Gastrocnemius medialis (tissue), 4 donors: Measurements from ENCODE around the gene SMYD1. TPM values are rescaled to one million over a fixed set of nuclear protein-coding genes. Genes with fewer than 3 reads are reported as not detected.

Experiments
- ATAC-seq, 2 donors: fragments of 150-250 bp; one replicate each; pipeline ENCODE4 v1.9.1; 2016
- DNase-seq, 2 donors: peaks; one replicate each; pipeline ENCODE4 v3.0.0-alpha.2; 2019
- H3K27ac ChIP-seq, 4 donors: fragments of 200-600 bp; sonication (generic); 1 replicate in 1 of 4; 2 replicates in 3 of 4; pipeline ENCODE4 v1.5.1; 2016 to 2018; ENCODE audit warnings: mild to moderate bottlenecking in 2 of 4, moderate library complexity in 1 of 4
- H3K27me3 ChIP-seq, 3 donors: fragments of 200-600 bp; sonication (generic) in 2 of 3; 1 replicate in 1 of 3; 2 replicates in 2 of 3; pipeline versions ENCODE4 v1.5.1 to v1.6.0; 2016 to 2019; ENCODE audit warnings: mild to moderate bottlenecking in 1 of 3, moderate library complexity in 1 of 3
- H3K36me3 ChIP-seq, 2 donors: fragments of 200-600 bp; sonication (generic) in 1 of 2; one replicate each; pipeline ENCODE4 v1.5.1; 2017 to 2018
- H3K4me1 ChIP-seq, 2 donors: fragments of 200-600 bp; sonication (generic) in 1 of 2; one replicate each; pipeline ENCODE4 v1.5.1; 2016 to 2017; ENCODE audit warnings: mild to moderate bottlenecking in 2 of 2
- H3K4me3 ChIP-seq, 4 donors: fragments of 200-600 bp; sonication (generic) in 3 of 4; 1 replicate in 1 of 4; 2 replicates in 3 of 4; pipeline ENCODE4 v1.5.1; 2016 to 2019; ENCODE audit warnings: mild to moderate bottlenecking in 2 of 4
- H3K9me3 ChIP-seq, 3 donors: fragments of 200-600 bp; sonication (generic) in 2 of 3; 1 replicate in 1 of 3; 2 replicates in 2 of 3; pipeline ENCODE4 v1.5.1; 2016 to 2019
- CTCF ChIP-seq, 5 experiments: fragments of 450-650 bp in 3 of 5; fragments of 200-600 bp in 2 of 5; sonication (generic) in 2 of 5; IDR thresholded peaks in 4 of 5; conservative IDR thresholded peaks in 1 of 5; 1 replicate in 4 of 5; 2 replicates in 1 of 5; pipeline ENCODE4 v1.5.1; 2016 to 2019; ENCODE audit warnings: antibody characterized with exemption in 5 of 5, mild to moderate bottlenecking in 3 of 5, moderate library complexity in 3 of 5
- POLR2A ChIP-seq, 2 donors: fragments of 450-650 bp; IDR thresholded peaks; one replicate each; pipeline ENCODE4 v1.6.1; 2017; ENCODE audit warnings: antibody characterized with exemption in 2 of 2, mild to moderate bottlenecking in 2 of 2, moderate library complexity in 2 of 2
- in situ Hi-C, 4 donors: fragments of 200-750 bp; cut with MboI; loops; one replicate each; pipeline versions ENCODE4 v1.15.0 to v1.8.0; 2017; ENCODE audit warnings: low sequenced_read_pairs in 4 of 4
- intact Hi-C: fragments of 100-400 bp; cut with DNase I; formaldehyde crosslinking; loops from one replicate; pipeline ENCODE4 v1.15.1; 2023; ENCODE audit warnings: low total_unique reads
- total RNA-seq, 4 donors: library from RNA; depleted of rRNA; stranded (reverse); fragments of >200 nt; gene quantifications; one replicate each; pipeline versions ENCODE4 v1.1.0 to v1.2.3, GENCODE V29; 2016

The SMYD1 gene
- total RNA-seq, 4 donors from 2014 or later = 107 to 214 (median 147) TPM

DNA sequence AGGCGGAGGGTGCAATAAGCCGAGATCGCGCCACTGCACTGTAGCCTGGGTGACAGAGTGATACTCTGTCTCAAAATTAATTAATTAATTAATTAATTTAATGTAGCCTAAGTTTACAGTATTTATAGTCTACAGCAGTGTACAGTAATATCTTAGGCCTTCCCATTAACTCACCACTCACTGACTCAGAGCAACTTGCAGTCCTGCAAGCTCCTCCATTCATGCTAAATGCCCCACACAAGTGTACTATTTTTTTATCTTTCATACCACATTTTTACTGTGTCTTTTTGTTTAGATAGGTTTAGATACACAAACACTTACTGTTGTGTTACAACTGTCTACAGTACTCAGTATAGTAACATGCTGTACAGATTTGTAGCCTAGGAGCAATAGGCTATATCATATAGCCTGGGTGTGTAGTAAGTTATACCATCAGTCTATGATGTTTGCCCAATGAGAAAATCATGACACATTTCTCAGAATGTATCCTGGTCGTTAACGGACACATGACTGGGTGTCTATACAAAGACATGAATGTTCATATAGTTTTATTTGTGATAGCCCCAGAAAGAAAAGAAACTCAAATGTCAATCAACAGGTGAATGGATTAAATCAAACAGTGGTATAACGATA lies 35.4 kb upstream of the SMYD1 start:
- in situ Hi-C loops = no loop called here
- H3K4me3 ChIP-seq = no peak overlapping the region
- DNase-seq (no peak), ATAC-seq (no peak)
- TF ChIP-seq POLR2A (IDR thresholded peaks at IDR 0.05) = no peak
- no peak for TF ChIP-seq CTCF (IDR thresholded peaks at IDR 0.05 in 4 of 5, conservative IDR thresholded peaks at IDR 0.05 in 1 of 5)
- intact Hi-C loops = no loop called here
- H3K27ac ChIP-seq = no peak overlapping the region
- peaks cover 11 to 15% of the 10 kb centered on the region in 2 donors for H3K4me1 ChIP-seq
- no peaks in the 10 kb centered on the region for H3K27me3 ChIP-seq
- H3K9me3 ChIP-seq = no peaks in the 10 kb centered on the region
- H3K36me3 ChIP-seq = peaks cover 0 to 62% of the 10 kb centered on the region in 2 donors

- Histone ChIP-seq H3K27me3 (no peaks in the 10 kb centered on the region), H3K4me1 (peaks cover 11 to 17% of the 10 kb centered on the region in 2 donors), H3K9me3 (no peaks in the 10 kb centered on the region), H3K4me3 (no peak overlapping the region), H3K36me3 (peaks cover 0 to 33% of the 10 kb centered on the region in 2 donors), H3K27ac (peak overlapping the region in 3 of 4 donors; percentile 20 to 43 (median 25))
- DNase-seq (no peak), ATAC-seq (peak in 1 of 2 donors; percentile 60)
- in situ Hi-C loops (no loop called here), intact Hi-C loops (no loop called here)
- no peak for TF ChIP-seq POLR2A (IDR thresholded peaks at IDR 0.05)
- TF ChIP-seq CTCF (IDR thresholded peaks at IDR 0.05 in 4 of 5, conservative IDR thresholded peaks at IDR 0.05 in 1 of 5) = no peak
These were observed 31.4 kb upstream of the SMYD1 start for GRCh38 chr2:88036182-88036581.

- ATAC-seq (no peak), DNase-seq (no peak)
- intact Hi-C loops = no loop called here
- Histone ChIP-seq H3K27me3 (no peaks in the 10 kb centered on the region), H3K4me1 (peaks cover 11 to 17% of the 10 kb centered on the region in 2 donors), H3K4me3 (no peak overlapping the region), H3K9me3 (no peaks in the 10 kb centered on the region), H3K27ac (peak overlapping the region in 3 of 4 donors; percentile 20 to 43 (median 25)), H3K36me3 (peaks cover 0 to 33% of the 10 kb centered on the region in 2 donors)
- no peak for TF ChIP-seq CTCF (IDR thresholded peaks at IDR 0.05 in 4 of 5, conservative IDR thresholded peaks at IDR 0.05 in 1 of 5)
- no peak for TF ChIP-seq POLR2A (IDR thresholded peaks at IDR 0.05)
- in situ Hi-C loops = no loop called here
These were observed 31.0 kb upstream of the SMYD1 start for GRCh38 chr2:88036606-88037005.

GRCh38 chr2:88038263-88039105 lies 29.1 kb upstream of the SMYD1 start:
- H3K27me3 ChIP-seq = no peaks in the 10 kb centered on the region
- no peak overlapping the region for H3K27ac ChIP-seq
- peaks cover 17 to 24% of the 10 kb centered on the region in 2 donors for H3K4me1 ChIP-seq
- intact Hi-C loops (no loop called here), in situ Hi-C loops (no loop called here)
- no peak overlapping the region for H3K4me3 ChIP-seq
- TF ChIP-seq POLR2A (IDR thresholded peaks at IDR 0.05) (no peak), CTCF (IDR thresholded peaks at IDR 0.05 in 4 of 5, conservative IDR thresholded peaks at IDR 0.05 in 1 of 5) (no peak)
- peaks cover 0 to 20% of the 10 kb centered on the region in 2 donors for H3K36me3 ChIP-seq
- H3K9me3 ChIP-seq = no peaks in the 10 kb centered on the region
- ATAC-seq (no peak), DNase-seq (no peak)
